HG03280 (cell line): Measurements from ENCODE around the gene APC.

ENCODE experiments used
- ATAC-seq: cut with Tn5 transposase; IDR thresholded peaks from one replicate; pipeline ENCODE4 v1.9.1; 2021; ENCODE audit warnings: mild to moderate bottlenecking, moderate library complexity; ENCODE audit not compliant: unreplicated experiment

APC gene

GRCh38 chr5:112737463-112738190, at the start of gene APC:
Gene APC (plus strand): TSS chr5:112737885. CDS start chr5:112754891, 17,006 bp downstream.
- peak; percentile 100 for ATAC-seq

- no peak for ATAC-seq
Observed at GRCh38 chr5:112689155-112689909, 48.4 kb upstream of the APC start.

- ATAC-seq, result no peak
Observed at GRCh38 chr5:112690605-112691338, 46.9 kb upstream of the APC start.

- peak; percentile 12 for ATAC-seq
Observed at GRCh38 chr5:112691339-112691680, 46.4 kb upstream of the APC start.

GRCh38 chr5:112691758-112692157, 45.9 kb upstream of the APC start:
- peak; percentile 56 for ATAC-seq

- no peak for ATAC-seq
Observed at GRCh38 chr5:112692472-112692871, 45.2 kb upstream of the APC start.

- ATAC-seq, result no peak
Observed at GRCh38 chr5:112693301-112693700, 44.4 kb upstream of the APC start.

GRCh38 chr5:112694853-112695709, 42.6 kb upstream of the APC start:
- ATAC-seq, result no peak

- ATAC-seq, result no peak
Observed at GRCh38 chr5:112696786-112697185, 40.9 kb upstream of the APC start.

- no peak for ATAC-seq
Observed at GRCh38 chr5:112697322-112697721, 40.4 kb upstream of the APC start.

GRCh38 chr5:112697833-112698232, 39.9 kb upstream of the APC start:
- no peak for ATAC-seq

GRCh38 chr5:112703866-112704820, 33.5 kb upstream of the APC start:
- no peak for ATAC-seq

- no peak for ATAC-seq
Observed at GRCh38 chr5:112706446-112707016, 31.2 kb upstream of the APC start.

GRCh38 chr5:112707187-112708102, 30.2 kb upstream of the APC start:
- peak; percentile 97 for ATAC-seq

GRCh38 chr5:112708103-112708622, 29.5 kb upstream of the APC start:
- ATAC-seq, result no peak

- no peak for ATAC-seq
Observed at GRCh38 chr5:112709416-112709815, 28.3 kb upstream of the APC start.

- ATAC-seq, result no peak
Observed at GRCh38 chr5:112710896-112711295, 26.8 kb upstream of the APC start.

- no peak for ATAC-seq
Observed at GRCh38 chr5:112711436-112711835, 26.2 kb upstream of the APC start.
